ENCODE data around the gene CHTOP.

- no peak for TF ChIP-seq CTCF (IDR thresholded peaks at IDR 0.05; ENCODE audit: poor library complexity, severe bottlenecking)
- TF ChIP-seq MXI1 (conservative IDR thresholded peaks at IDR 0.05; ENCODE audit: poor library complexity, severe bottlenecking) = no peak
- TF ChIP-seq EZH2 (IDR thresholded peaks at IDR 0.05; ENCODE audit: borderline replicate concordance, insufficient read depth, low read length, poor library complexity, severe bottlenecking) = no peak
- TF ChIP-seq, protein P1, sequence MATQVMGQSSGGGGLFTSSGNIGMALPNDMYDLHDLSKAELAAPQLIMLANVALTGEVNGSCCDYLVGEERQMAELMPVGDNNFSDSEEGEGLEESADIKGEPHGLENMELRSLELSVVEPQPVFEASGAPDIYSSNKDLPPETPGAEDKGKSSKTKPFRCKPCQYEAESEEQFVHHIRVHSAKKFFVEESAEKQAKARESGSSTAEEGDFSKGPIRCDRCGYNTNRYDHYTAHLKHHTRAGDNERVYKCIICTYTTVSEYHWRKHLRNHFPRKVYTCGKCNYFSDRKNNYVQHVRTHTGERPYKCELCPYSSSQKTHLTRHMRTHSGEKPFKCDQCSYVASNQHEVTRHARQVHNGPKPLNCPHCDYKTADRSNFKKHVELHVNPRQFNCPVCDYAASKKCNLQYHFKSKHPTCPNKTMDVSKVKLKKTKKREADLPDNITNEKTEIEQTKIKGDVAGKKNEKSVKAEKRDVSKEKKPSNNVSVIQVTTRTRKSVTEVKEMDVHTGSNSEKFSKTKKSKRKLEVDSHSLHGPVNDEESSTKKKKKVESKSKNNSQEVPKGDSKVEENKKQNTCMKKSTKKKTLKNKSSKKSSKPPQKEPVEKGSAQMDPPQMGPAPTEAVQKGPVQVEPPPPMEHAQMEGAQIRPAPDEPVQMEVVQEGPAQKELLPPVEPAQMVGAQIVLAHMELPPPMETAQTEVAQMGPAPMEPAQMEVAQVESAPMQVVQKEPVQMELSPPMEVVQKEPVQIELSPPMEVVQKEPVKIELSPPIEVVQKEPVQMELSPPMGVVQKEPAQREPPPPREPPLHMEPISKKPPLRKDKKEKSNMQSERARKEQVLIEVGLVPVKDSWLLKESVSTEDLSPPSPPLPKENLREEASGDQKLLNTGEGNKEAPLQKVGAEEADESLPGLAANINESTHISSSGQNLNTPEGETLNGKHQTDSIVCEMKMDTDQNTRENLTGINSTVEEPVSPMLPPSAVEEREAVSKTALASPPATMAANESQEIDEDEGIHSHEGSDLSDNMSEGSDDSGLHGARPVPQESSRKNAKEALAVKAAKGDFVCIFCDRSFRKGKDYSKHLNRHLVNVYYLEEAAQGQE (IDR thresholded peaks at IDR 0.05; ENCODE audit: borderline replicate concordance) = no peak
- no peak for TF ChIP-seq POLR2AphosphoS5 (IDR thresholded peaks at IDR 0.05)
- TF ChIP-seq EP300 (conservative IDR thresholded peaks at IDR 0.05; ENCODE audit: poor library complexity, severe bottlenecking) = no peak
- TF ChIP-seq RAD21 (conservative IDR thresholded peaks at IDR 0.05) = no peak
- TF ChIP-seq TAF1 (IDR thresholded peaks at IDR 0.05; ENCODE audit: low read depth) = no peak
- no peak for TF ChIP-seq SMC3 (conservative IDR thresholded peaks at IDR 0.05; ENCODE audit: poor library complexity)
These were observed 7.0 kb downstream of the CHTOP start for GRCh38 chr1:153640861-153641260.
